Fibroblast of skin of abdomen (primary cell): ENCODE data around the gene CAMK1.

Source experiments
- DNase-seq: peaks from one replicate; pipeline ENCODE4 v3.0.0-alpha.2; 2013

Gene CAMK1

DNA sequence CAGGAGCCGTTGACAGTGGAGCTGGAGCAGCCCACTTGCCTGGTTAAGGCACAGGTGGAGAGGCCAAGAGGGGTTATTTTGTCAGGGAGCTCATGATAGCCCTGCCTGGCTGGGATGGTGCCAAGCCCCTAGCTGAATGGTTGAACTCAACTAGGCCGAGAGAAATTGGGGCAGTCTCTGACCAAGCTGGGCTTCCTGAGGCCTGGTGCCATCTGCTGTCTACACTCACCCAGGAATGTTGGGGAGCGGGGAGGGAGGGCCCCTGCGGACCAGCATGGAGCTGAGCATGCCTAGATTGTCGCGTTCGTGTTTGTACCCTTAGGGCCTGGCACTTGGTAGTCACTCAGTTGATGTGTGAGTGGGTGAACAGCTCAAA, 37.0 kb downstream of the CAMK1 start:
- DNase-seq = no peak

DNA sequence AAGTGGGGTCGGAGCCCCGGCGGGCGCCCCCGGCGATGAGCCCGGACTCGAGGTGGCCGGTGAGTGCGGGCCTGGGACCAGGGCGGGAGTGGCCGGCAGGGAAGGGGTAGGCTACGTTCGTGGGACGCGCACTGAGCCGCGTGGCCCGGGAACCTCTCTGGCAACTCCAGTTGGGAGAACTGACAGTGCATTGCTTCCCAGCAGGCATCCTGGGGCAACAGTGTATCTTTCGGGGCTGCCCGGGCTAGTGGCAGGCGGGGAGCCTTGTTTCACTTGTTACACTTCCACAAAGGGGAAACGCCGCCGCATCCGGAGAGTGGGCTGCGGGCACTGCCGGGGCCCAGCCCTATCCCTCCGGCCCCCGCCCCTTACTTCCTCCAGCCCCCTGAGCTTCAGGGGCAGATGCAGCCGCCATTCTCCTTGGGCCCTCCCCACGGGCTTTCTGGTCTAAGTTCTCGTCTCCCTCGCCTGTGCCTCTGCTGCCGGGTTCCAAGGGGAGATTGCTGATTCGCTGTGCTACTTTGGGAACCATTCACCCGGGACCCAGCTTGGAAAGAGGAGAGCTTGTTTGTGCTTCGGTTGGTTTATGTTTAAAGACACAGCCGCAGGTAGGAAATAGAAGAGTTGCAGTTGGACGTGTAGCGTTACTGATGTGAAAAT, 37.5 kb downstream of the CAMK1 start:
- no peak for DNase-seq

DNA sequence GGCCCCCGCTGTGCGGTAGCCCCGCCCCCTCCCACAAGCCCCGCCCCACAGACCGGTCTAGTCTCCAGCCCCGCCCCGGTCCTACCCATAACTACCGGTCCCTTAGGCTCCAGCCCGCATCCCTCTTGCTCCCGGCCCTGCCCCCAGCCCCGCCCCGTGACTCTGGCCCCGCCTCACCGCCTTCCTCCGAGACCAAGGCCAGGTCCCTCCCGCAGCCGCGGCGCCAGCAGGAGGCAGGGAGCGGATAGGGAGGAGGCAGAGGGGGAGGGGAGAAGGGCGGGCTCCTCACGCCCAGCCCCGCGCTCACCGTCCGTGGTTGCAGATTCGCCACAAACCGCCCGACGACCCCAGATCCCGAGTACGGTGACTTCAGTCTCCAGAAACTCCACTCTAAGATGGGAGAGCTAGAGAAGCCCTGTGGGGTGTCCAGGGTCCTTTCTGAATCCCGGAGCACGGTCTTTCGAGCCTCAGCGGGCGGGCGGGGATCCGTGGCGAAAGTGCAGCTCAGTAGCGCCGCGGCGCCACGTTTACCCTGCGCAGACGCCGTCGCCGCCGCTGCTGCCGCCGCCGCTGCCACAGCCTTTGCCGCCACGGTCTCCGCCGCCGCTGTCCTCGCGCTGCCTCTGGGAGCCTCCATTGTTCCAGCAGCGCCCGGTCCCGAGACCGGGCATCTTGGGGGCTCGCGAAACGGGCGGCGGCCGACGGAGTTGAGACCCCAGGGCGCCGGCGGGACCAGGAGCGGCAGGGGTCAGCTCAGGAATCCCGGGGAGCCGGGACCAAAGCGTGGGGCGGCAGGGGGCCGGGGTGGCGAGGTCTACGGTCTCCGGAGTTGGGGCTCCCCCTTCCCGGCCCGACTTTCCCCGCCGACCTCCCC, 38.3 kb downstream of the CAMK1 start, which contains the start of gene BRPF1:
Gene BRPF1, plus strand, starts transcription at position 530 of the 874 bp plus-strand sequence. CDS start 2,406 bp downstream, outside the sequence.
- DNase-seq = peak; percentile 100

DNA sequence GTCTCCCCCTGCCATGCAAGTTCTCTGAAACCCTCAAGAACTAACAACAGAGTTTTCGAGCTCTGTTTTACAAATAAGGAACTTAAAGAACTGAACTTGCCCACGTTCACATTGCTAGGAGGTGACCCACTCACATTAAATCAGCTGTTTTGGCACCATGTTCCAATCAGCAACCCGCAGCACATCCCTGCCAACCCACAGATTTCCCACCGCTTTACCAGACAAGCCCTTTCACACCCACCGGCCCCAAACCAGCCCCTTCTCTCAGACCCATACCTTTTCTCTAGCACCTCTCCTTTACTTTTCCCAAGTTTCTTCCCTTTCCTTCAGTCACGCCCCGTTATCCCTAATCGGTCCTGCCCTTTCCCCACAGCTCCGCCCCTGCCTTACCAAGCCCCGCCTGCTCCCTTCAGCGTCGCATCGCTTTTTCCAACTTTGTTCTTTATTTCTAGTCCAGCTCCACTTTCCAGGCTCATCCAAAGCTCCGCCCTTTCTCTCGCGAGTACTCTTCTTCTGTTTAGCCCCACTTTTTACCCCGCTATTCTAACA, 39.0 kb downstream of the CAMK1 start:
- no peak for DNase-seq

DNA sequence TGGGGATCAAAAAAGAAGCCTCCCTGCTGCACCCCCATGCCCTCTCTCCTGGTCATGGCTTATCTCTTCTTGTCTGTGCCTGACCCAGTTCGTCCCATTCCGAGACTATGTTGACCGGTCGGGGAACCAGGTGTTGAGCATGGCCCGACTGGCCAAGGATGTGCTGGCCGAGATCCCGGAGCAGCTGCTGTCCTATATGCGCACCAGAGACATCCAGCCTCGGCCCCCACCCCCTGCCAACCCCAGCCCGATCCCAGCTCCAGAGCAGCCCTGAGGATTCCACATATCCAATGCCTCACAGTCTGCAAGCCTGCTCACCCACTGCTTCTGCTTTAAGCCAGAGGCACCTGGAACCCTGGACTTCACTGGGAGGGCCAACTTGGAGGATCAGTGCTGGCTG, 40.3 kb downstream of the CAMK1 start:
- DNase-seq = no peak

DNA sequence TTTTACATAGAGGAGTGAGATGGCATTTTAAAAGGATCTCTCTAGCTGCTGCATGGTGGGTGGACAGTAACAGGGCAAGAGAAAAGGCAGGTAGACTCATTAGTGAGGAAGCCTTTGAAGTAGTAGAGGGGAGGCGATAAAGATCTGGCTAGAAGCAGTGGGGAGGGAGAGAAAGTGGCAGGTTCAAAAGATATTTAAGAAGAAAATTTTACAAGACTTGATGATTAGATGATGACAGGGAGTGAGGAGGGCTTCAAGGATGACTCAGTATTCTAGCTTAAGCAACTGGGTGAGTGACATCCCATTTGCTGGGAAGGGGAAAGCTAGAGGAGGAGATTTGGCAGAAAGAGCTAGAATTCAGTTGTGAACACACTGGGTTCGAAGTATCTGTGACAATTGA, 42.0 kb downstream of the CAMK1 start:
- DNase-seq = no peak

DNA sequence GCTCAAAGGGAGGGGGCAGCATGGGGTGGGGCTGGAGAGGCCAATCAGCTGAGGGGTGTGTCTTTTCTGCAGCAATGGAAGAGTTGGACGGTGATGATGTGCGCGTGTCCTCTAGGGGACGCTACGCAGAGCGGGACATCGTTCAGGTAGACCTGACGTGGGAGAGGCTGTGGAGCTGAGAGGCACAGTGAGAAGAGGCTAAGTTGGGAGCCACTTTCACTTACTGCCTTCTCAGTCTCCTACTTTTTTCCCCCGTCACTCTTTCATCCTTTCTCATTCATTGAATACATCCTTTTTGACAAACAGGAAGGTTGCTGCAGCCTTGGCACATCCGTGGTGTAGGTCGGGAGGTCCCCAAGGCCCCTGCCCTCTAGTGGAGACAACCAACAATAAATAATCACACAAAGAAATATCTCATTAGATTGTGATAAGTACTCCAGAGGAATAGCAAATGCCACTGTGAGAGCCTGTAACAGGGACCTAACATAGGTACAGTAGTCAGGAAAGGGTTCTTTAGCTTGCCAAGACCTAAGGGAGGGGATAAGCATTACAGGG, 42.6 kb downstream of the CAMK1 start:
- no peak for DNase-seq

DNA sequence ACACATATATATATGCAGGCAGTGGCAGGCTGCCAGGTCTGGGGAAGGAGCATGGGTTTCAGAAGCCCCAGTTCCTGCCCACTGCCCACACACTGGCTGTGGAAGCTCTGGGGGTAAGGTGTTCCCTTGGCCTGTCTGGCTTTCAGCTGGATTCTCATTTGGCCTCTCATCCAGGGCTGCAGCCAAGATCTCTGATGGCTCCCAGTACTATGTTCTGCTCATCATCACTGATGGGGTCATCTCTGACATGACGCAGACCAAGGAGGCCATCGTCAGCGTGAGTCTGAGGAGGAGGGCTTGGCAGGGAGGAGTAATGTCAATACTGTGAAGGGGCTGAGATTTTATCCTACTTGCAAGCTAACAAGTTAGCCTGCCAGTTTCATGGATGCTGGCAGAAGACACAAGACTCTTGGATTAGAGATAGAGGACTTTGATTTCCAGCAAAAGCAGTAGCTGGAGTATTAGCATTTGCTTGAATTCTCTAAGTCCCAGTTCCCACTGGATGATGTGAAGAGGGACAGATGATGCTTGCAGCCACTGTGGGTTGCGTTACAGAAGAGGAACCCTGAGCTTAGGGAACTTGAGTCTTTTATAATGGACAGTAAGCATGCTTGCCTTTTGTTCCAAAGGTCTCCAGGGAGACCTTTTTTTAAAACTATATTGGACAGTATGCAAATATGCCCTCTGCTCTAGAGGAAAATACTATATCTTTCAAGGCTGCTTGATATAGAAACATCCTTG, 43.8 kb downstream of the CAMK1 start:
- DNase-seq = no peak

DNA sequence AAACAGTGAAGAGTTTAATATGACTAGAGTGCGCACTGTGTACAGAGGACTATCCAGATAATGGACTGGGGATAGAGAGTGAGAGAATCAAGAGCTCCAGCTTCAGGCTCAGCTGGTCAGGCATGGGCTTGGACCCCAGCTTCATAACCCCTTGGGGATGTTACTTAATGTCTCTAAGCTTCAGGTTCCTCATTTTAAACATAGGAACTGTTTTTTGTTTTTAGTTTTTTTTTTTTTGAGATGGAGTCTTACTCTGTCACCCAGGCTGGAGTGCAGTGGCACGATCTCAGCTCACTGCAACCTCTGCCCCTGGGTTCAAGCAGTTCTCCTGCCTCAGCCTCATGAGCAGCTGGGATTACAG, 48.1 kb downstream of the CAMK1 start:
- no peak for DNase-seq

DNA sequence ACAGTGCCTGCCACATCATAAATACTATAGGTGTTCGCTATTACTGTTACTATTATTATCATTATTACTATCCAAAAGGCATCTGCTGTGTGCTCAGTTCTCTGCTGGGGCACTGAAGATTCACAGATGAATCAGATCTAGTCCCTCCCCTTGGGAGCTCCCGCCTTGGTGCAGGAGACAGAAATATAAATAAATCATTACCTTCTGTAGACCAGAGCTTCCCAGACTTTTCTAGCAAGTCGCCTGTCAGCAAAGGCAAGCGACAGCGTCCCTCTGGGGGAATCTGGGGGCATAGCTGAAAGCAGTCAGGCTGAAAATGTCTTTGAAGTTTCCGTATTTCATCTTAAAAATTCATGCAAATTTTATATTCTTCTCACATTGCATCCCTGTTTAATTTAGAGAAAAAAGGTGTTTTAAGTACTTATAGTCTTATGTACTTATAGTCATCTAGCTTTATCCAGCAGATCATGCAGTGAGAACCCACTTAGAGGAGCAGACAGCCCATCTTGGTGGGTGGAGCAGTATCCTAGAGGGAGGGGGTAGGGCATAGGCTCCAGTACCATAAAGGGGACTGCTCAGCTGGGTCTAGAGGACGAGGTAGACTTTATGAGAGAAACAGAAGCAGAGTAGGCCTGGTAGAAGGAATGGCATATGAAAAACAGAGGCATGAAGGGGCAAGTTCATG, 48.6 kb downstream of the CAMK1 start:
- no peak for DNase-seq

DNA sequence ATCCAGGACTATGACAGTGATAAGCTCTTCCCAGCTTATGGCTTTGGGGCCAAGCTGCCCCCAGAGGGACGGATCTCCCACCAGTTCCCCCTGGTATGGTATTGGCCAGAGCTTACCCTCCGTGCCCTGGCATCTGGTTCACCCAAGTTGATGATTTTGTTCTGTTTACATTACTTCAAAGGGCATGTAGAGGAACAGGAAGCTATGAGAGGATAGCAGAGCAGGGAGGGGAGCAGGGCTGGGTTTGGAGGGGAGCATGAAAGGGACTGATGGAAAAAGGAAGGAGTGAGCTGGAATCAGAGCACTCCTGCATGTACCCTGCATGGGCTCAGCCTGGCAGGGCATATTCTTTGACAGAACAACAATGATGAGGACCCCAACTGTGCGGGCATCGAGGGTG, 51.6 kb downstream of the CAMK1 start:
- no peak for DNase-seq

DNA sequence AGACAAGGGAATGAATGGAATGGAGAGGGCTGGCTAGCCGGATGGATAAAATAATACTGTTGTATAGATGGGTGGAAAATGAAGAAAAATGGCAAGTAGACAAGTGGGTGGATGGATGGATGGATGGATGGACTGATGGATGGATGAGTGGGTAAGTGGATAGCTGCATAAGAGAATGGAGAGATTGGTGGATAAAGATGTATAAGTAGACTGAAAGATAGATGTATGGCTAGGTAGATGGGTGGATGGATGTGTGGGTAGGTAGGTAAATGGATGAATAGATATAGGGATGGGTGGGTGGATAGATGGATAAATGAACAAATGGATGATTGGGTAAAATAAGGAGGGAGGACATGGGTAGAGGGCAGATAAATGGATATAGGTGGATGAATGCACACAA, 52.2 kb downstream of the CAMK1 start:
- DNase-seq = no peak

DNA sequence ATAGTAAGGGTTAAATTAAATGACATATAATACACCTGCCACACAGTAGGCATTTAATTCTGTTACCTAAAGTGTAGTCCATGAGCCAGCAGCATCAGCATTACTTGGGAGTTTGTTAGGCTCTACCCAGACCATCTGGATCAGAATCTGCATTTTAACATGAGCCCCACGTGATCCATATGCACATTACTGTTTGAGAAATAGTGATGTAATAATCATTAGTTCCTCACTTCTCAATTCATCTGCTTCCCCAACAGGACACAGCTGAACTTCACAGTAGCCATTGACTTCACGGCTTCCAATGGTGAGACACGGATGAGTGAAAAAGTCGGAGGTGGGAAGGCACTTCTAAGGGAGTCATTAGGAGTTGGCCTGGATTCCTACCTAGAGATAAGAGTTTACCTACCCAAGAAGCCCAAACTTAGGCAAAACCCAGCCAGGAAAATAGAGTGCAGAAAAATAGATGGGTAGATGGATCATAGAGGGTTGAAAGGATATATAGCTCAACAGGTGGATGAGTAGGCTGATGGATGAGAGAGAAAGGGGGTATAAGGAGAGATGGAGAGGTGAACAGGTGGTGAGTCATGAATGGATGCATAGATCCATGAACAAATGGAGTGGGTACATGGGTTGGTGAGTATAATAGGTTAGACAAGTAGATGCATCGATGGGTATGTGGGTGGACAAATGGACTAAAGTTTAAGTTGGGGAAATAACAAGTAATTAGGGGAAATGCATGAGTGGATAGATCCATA, 52.8 kb downstream of the CAMK1 start:
- no peak for DNase-seq

DNA sequence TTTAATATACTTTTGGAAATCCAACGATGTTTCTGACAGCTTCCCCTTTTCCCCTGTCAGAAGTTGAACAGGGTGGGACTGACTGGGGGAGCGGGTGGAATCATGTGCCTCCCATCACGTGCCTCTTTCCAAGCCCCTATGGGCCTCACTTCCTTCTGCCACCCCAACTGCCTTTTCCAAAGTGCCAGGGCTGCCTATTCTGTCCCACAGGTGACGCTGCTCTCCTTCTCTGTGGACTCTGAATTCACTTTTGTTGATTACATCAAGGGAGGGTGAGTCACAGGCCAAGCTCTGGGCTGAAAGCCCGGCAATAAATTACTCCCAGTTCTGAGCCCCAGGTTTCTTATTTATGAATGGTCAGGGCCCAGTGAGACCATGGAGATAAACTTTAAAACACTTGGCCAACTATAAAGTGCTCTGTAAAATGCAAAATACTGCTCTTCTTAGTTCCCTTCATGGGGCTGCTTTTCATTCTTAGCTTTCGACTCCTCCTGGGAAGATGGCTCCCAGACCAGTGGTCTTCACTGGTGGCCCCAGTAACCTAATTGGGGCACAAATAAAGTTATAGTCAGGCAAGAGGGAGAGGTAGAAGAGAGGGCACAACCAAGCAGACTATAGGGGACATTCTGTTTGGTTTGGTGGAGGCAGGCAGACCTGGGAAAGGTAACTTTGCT, 53.8 kb downstream of the CAMK1 start:
- peak; percentile 84 for DNase-seq

DNA sequence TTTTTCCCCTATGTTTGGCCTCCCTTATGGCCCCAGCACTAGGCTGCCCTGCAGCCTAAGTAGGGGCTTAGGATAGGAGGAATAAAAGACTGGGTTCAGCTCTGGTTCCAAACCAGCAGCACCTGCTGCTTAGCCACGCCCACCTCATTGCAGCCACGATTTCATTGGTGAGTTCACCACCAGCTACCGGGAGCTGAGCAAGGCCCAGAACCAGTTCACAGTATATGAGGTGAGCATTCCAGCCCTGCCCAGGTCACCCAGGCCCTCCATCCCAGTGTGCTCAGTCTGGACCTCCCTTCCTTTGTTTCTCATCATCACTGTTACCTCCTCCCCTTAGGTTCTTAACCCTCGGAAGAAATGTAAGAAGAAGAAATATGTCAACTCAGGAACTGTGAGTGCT, 54.6 kb downstream of the CAMK1 start:
- DNase-seq = no peak

DNA sequence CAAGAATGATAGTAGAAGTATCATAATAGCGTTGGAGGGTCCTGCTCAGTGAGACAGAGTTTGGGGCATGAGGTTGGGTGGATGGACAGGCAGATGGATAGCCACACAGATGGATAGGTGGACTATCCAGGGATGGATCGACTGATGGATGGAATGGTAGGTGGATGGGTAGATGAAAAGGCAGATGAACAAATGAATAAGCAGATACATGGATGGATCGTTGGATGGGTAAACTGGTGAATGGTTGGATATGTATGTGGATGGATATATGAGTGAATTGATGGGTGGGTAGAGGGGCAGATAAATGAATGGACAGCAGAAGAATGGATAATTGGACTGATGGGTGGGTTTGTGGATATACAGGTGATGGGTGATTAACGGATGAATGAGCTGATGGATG, 56.6 kb downstream of the CAMK1 start:
- DNase-seq = no peak

DNA sequence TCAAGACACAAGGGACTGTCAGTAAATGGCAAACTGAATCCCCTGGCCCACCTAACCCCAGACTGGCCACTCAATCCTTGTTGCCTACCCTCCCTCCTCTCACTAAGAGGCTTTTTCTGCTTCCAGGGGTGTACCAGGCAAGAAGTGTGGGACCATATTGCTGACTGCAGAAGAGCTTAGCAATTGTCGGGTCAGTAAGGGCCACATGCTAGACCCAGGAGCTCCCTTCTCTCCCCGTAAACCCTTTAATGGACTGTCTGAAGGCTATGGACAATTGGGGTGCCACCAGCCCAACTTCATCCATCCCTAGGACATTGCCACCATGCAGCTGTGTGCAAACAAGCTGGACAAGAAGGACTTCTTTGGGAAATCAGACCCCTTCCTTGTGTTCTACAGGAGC, 57.3 kb downstream of the CAMK1 start:
- no peak for DNase-seq

DNA sequence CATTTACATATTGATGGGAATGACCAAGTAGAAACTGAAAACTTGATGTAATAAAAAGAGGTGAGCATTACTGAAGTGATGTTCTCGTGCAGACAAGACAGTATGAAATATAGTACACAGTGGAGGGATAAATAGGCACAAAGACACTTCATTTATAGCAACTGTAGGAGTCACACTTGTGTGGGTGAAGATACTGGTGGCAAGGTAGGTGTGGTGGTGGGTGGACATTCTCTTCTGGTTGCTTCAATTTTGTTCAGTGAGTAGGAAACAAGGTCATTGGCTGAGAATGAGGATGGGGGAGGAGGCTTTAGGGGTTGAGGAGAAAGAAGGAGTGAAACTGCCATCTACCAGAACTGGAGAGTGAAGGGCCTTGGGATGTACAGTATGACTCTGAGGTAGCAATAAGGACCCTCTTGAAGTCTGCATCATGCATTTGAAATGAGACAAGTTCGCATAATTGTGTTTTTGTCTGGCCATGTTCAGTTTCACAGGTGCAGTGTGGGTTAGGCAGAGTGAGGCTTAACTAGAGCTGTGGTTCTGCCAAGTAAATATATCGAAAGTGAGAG, 59.5 kb downstream of the CAMK1 start:
- no peak for DNase-seq
